Stromal cell of bone marrow (primary cell): ENCODE results near the gene TOGARAM2.

Experiments used
- DNase-seq: peaks from one replicate; pipeline ENCODE4 v3.0.0-alpha.2; 2012; ENCODE audit warnings: low read depth

The TOGARAM2 gene

DNA sequence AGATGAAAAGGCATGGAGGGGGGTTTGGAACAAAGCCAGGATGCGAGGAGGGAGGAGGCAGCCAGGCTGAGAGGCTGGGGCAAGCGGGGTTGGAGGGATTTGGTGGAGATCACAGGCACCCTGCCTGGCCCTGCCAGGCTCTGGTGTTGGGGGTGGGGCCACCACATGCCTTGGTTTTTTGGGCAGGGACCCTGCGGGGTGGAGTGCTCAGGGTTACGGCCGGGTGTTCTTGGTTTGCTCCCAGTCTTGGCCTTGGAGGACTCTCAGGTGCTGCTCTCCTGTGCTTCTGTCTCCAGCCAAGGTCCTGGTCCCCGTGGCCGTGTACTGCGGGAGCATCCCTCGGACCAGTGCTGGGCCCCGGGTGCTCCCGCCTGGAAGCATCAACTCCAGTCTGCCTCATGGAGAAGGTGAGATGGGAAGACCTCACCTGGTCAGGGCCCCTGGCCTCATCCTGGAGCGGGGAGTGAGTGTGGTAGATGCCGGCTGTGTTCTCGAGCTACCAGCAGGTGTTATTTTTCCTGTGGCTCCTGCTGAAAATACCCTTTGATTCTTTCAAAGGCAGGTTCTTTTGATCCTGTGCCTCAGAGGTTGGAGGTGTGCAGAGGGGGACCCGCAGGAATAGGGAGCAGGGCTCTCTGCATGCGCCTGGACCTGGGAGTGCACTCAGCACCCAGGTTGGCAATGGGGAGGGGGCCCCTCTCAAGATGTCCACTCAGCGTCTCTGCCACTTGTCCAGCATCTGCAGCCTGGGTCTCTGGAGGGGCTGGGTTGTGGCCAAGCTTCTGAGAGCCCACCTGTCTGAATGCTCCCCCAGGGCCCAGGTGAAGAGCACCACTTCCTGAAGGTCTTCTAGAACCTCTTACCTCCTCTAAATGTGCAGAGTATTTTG, 17.0 kb downstream of the TOGARAM2 start:
- no peak for DNase-seq

DNA sequence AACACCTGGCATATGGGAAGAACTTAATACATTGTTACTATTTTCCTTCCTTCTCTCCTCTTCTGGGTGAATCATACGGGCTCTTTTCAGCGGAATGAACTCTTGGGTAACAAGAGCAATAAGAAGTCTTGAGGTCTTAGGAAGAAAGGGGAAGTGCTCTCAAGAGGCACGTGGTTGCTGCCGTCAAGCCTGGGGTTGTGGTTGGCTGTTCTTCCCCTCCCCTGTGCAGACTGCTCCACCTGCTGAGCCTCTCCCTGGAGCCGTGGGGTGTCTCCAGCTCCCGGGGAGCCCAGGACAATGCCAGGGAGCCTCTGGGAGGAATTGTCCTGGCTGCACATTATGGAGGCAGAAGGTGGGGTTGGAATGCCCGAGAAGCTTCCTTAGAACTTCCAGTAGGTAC, 19.4 kb downstream of the TOGARAM2 start:
- DNase-seq = no peak

DNA sequence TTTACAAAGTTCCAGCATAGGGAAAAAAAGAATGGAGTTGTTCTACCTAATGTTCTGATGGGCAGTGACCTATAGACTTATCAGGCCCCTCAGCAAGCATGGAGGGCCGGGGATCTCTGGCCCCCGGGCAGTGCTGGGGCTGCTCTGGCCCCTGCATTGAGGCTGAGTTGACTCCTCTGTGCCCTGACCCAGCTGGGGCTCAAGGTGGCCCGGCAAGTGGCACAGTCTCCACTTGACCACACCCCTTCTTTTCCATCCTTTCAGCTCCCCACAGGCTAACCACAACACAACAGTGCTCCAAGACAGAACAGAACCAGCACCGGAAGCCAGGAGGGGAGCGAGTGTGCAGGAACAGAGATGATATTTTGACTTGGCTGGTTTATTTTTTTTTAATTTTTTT, 19.9 kb downstream of the TOGARAM2 start:
- no peak for DNase-seq

DNA sequence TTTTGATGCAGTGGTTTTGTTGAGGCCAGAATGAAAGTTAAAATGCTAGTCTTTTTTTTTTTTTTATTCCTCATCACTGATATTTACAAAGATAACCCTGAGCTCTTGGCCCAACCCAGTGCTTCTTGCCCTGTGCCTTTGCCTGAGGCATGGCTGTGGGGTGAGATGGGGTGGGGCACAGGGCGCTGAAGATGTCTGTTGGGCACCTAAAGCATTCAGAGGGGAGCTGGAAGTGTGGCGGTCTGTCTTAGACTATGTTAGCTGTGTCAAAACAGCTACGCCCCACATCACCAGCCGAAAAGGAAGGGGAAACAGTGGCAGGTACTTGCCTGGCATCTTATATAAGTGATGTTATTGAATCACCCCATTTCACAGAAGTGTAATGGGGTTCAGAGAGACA, 20.7 kb downstream of the TOGARAM2 start:
- DNase-seq = no peak

DNA sequence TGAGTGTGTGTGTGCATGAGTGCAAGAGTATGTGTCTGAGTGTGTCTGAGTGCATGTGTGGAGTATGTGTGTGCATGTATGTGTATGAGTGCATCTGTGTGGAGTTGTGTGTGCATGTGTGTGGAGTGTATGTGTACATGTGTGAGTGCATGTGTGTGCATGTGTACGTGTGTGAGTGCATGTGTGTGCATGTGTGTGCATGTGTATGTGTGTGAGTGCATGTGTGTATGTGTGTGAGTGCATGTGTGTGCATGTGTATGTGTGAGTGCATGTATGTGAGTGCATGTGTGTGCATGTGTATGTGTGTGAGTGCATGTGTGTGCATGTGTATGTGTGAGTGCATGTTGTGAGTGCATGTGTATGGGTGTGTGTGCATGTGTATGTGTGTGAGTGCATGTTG, 23.7 kb downstream of the TOGARAM2 start:
- no peak for DNase-seq

DNA sequence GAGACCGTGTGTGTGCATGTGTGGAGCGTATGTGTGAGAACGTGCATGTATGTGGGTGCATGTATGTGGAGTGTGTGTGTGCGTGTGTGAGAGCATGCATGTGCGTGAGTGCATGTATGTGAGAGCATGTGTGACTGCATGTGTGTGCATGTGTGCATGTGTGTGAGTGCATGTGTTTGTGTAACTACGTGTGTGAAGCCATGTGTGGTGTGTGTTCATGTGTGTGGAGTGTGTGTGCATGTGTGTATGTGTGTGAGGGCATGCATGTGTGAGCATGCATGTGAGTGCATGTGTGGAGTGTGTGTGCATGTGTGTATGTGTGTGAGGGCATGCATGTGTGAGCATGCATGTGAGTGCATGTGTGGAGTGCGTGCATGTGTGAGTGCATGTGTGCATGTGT, 24.2 kb downstream of the TOGARAM2 start:
- no peak for DNase-seq

DNA sequence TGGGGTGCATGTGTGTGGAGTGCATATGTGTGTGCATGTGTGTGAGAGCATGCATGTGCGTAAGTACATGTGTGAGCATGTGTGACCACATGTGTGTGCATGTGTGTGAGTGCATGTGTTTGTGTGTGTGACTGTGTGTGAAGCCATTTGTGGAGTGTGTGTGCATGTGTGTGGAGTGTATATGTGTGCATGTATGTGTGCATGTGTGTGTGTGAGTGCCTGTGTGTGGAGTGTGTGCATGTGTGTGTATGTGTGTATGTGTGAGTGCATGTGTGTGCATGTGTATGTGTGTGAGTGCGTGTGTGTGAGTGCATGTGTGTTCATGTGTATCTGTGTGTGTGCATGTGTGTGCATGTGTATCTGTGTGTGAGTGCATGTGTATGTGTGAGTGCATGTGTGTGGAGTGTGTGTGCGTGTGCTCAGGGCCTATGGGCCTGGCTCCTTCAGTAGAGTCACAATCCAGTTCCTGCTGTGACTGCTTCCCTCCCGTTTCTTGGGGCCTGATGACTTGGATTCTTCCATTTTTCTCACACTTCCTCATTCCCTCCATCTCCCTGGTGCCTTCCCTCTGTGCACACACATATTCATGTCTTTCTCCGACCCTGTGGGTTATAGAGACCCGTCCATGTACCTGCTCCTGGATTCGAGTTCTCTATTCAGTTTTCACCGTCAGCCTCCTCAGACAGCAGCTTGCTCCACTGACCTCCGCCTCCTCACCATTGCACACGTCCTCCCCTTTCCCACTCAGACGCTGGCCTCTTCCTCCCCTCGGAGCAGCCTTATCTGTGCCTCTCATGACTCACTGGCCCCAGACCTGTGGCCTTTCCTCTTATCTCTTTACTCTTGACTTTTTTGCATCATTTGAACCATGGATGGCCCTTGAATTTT, 25.2 kb downstream of the TOGARAM2 start:
- DNase-seq = no peak

DNA sequence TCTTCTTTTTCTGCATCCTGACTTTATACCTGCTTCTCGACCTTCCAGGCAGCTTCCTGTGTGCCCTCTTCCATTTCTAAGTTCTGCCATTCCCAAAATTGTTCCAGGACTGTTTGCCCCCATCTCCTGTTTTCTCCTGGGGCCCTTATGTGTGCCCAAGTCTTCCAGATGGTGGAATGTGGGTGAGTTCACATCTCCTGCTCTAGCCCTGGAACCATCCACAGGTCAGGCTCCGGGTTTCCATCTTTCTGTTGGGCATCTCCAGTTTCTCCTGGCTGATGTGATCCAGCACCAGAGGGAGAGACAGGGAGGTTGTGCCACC, 25.8 kb downstream of the TOGARAM2 start:
- DNase-seq = no peak

DNA sequence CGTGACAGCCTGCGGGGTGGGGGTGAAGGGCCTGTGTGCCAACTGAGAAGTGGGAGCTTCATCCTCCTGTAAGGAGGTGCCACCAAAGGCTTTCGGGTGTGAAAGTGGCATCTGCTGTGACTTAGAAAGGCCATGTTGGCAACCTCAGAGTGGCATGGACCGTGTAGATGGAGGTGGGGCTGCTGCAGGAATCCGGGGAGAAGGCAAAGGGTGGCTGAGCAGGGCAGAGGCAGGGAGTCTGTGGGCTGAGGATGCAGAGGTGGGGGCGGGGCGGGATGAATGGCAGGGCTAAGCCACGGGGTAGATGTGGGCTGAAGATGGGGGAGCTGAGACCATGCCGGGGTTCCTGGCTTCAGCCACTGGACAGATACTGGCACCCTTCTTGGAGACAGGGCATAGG, 28.2 kb downstream of the TOGARAM2 start:
- DNase-seq = no peak

DNA sequence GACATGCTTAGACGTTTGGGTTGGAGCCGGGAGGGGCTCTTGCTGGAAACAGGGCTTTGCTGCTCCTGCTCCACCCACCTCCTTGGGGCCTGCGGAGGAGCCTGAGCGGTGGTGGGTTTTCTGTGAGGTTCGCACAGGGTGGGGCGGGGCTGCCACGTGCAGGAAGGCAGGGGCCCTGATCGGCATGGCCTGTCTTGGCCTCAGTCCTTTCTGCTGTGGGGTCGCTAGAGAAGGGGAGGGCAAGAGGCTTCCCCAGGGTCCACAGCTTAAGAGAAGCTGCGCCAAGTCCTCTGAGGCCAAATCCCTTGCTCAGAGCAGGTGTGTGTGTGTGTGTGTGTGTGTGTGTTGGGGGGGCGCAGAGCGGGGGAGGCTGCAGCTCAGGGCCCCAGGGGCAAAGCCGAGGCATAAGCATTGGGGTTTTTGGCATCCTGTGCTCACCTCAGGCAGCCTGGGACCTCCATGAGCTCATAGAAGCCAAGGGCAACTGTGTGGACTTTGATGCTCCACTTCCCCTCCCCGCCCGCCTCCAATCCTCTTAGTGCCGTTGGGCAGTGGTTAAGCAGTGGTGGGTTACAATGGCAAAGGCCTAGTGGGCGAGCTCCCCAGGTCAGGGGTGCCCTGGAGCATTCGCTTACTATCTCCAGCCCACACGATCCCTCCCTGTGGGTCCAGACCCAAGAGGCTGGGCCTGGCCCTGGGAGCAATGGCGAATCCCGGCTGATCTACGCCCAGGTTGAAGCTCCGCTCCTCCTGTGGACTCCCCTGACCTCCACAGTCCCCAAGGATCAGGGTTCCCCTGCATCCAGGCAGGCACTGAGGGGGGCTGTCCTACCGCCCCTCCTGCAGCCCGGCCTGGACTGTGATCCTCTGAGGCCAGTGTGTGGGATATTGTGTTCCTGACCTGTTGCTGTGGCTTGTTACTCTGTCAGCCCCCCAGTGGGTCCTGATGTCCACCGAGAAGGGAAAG, 28.9 kb downstream of the TOGARAM2 start:
- no peak for DNase-seq

DNA sequence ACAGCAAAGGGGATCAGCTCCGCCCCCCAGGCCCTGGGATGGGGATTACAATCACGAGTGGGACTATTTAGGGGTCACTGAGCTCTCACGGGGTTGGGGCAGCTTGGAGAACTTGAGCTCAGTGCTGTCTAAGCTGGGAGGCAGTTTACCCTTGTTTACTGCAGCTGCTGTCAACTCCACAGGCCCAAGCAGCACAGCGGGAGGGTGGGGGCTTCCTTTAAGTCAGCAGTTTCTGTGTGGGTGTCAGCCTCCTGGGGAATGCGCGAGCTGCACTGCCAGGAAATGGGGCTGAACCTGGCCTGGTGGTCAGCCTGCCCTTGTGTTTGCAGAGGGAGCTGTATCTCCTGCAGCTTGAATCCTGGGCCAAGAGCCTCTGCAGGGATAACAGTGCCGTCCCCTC, 29.8 kb downstream of the TOGARAM2 start:
- no peak for DNase-seq

DNA sequence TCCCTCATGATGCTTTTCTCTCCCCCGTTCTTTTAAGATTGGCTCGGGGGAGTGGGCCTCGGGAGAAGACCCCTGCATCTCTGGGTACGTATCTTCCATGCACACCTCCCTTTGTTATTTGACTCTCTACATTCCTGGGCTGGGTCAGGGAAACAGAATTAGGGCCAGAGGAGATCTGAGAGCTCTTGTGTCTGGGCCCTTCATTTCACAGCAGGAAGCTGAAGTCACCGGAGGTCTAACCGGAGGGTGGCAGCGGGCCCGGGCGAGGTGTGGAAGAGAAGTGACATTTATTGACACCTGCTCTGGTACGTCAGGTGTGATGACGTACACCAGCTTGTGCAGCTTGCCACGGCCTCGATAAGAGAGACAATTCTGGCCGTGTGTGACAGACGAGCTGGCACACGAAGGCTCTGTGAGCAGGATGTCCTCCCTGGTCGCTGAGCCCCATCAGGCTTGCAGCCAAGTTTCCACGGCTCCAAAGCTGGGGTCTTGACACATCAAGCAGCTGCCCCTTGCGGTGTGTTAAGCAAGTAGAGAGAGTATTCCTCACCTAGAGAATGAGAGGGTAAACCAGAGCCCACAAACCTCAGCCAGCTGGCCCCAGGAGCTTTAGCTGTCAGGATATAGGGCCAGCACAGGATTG, 30.4 kb downstream of the TOGARAM2 start:
- no peak for DNase-seq

DNA sequence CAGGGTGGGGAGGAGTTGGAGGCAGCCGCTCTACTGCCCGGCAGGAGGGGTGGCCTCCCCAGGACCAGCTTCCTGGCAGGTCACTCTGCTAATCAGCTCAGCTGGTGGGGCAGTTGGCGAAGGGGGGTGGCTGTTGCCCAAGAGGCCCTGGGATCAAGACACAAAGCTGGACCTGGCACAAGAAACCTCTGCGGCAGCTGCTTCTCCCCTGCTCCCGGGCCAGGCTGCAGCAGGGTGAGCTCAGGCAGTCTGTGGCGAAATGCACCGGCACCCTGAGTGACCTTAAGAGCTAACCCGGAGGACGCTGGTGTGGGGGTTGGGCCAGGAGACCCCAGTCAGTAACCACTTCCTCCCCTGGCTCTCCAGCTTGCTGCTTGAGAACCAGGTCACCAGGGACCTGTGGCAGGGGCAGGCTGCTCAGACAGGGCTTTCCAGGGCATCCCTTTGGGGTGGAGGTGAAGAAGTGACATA, 31.1 kb downstream of the TOGARAM2 start:
- DNase-seq = no peak

DNA sequence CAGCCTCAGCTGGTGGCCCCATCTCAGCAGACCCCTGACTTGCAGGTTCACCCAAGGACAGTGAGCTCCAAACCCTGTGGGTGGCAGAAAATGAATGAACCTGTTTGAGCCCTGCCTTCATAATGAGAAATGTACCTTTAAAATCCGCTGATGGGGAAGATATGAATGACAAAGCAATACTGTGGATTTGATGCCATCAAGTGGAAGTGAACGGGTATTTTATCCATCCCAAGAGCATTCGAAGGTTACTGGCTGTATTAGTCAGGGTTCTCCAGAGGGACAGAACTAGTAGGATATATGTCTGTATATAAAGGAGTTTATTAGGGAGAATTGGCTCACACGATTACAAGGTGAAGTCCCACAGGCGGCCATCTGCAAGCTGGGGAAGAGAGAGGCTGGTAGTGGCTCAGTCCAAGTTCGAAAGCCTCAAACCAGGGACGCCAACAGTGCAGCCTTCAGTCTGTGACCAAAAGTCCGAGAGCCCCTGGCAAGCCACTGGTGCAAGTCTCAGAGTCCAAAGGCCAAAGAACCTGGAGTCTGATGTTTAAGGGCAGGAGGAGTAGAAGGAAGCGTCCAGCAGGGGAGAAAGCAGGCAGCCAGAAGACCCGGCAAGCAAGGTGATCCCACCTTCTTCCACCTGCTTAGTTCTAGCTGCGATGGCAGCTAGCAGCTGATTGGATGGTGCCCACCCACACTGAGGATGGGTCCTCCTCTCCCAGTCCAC, 32.1 kb downstream of the TOGARAM2 start:
- DNase-seq = no peak

DNA sequence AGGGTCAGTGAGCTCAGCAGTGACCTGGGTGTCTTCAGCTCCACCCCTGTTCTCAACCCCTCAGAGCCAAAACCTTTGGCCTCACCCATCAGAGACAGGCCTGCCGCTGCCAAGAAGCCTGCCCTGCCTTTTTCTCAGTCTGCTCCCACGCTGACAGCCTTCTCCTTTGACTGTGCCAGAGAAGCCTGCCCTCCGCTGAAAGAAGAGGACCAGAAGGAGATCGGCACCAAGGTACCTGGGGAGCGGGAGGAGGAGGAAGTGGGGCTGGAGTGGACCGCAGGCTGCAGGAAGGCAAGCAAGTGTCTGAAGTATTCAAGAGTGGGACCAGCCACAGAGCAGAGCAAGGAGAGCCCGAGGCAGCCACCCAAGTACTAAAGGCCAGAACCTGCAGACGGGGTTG, 33.2 kb downstream of the TOGARAM2 start:
- no peak for DNase-seq

DNA sequence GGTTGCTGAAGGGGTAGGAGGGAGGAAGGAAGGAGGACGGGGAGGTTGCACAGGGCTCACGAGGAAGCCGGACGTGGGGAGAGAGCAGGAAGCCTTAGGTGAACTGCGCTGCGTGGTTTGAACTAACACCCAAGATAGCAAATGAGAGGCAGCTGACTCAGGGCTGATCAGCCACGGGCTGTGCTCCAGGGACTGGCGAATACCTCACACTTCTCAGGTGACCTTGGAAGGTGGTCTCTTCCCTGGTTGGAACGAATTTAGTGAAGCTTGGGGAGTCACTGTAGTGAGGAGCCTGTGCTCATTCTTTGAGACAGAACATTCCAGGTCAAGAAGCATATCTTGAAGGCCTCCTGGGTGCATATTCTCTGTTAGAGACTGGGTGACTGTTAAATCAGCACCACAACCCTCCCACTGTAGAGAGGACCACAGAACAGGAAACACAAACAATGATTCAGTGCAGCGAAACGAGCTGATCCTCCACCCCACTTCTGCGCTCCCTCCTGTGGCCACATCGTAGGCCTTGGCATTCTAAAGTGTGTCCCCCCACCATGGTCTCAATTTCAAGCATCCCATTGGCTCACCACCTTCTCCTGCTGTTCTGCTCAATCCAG, 33.8 kb downstream of the TOGARAM2 start:
- peak; percentile 23 for DNase-seq

DNA sequence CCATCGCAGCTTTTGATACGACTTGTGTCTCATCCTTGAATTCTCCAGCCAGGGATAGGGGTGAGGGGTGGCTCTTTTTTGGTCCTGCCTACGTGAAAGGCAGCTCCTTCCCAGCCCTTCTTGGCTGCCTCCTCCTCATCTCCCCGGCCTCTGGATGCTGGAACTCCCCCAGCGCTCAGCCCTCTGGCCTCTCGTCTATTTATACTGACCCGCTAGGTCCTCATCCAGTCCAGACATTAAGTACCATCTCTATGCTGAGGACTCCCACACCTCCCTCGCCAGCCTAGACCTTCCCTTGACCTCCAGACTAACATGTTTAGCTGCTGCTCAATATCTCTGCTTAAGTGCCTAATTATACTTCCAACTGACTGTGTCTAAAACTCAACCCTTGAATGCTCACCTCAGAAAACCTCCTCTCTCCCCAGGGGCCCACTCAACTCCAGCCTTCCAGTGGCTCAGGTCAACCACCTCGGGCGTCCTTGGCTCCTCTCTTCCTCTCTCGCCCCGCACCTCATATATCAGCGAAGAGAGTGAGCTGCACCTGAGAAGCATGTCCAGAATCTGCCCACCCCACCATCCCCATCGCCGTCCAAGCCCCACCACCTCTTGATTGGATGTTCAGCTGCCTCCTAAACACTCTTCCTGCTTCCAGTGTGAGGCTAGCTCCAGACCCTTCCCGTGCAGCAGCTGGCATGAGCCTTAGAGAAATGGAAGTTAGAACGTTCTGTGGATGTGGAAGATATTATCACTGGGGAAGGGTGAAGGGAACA, 34.8 kb downstream of the TOGARAM2 start:
- DNase-seq = no peak

DNA sequence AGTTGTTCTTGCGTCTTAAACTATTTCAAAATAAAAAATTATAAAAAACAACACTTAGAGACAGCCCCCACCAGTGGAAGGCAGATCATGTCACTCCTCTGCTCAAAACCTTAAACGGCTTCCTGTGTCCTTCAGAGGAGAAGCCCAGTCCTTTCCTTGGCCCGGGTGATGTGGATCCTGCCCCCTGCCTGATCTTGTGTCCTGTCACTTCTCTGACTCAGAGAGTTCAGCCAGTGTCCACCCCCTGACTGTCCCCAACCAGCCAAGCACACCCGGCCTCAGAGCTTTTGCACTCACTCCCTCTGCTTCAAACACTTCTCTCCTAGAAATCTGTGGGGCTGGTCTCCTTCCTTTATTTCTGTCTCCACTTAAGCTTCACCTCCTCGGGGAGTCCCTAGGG, 35.4 kb downstream of the TOGARAM2 start:
- DNase-seq = no peak

DNA sequence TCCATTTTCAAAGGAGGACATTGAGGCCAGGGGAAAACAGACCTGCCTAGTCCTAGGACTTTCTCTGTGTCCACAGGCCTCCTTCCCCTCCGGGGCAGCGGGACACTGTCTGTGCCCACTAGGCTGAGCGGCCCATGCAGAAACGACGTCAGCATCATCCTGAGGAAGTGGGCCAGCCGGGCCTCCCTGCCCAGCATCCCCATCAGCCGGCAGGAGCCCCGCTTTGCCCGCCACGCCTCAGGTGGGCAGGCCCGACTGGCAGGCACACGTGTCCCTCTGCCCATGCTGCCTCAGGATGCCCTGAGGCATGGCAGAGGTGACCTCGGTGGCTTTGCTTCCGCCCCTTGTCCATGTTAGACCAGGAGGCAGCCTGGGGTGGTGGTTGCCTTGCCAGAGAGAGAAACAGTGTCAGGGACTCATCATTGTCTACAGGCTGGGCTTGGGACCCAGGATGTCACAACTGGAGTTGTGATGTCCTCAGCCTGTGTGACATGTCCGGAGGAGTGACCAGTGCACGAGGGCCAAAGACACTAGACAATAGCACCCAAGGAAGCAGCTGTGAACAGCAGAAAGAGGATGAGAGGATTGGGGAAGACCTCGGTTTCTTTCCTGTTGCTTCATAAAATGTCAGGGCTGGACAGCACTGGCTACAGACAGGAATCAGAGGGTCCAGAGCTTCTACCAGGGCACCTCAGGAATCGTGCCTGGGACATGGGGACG, 36.8 kb downstream of the TOGARAM2 start:
- no peak for DNase-seq
